AG04449 (cell line): ENCODE results near the gene MAP3K7.

Source experiments
- CTCF ChIA-PET: fragments of 350-600 bp; formaldehyde crosslinking; extraction: SDS; loops from one replicate; lab custom pipeline; 2021; ENCODE audit warnings: antibody characterized with exemption; lab: Yijun Ruan, JAX
- POLR2A ChIA-PET: fragments of 400-600, 350-600 bp; formaldehyde crosslinking; extraction: SDS; loops from one replicate; lab custom pipeline; 2020; ENCODE audit warnings: antibody characterized with exemption, inconsistent platforms; lab: Yijun Ruan, JAX
- DNase-seq: peaks from one replicate; pipeline ENCODE4 v3.0.0-alpha.2; 2010; ENCODE audit warnings: low read depth, low spot score
- H3K4me3 ChIP-seq: 2 replicates; pipeline ENCODE4 v1.5.1; 2011; ENCODE audit warnings: low read depth, mild to moderate bottlenecking, control low read depth, low read length
- CTCF ChIP-seq: IDR thresholded peaks from one replicate; pipeline ENCODE4 v1.5.1; 2011; ENCODE audit warnings: mild to moderate bottlenecking, moderate library complexity, low read length, control low read depth, inconsistent platforms; ENCODE audit not compliant: insufficient read depth; ENCODE audit errors: missing control alignments

Gene MAP3K7

GRCh38 chr6:90537723-90538258, 49.1 kb downstream of the MAP3K7 start:
- CTCF ChIA-PET, result no interaction called here
- TF ChIP-seq CTCF, result no peak
- no peak overlapping the region for H3K4me3 ChIP-seq
- POLR2A ChIA-PET, result no interaction called here
- no peak for DNase-seq

GRCh38 chr6:90537027-90537426, 49.8 kb downstream of the MAP3K7 start:
- no peak for TF ChIP-seq CTCF
- no peak overlapping the region for H3K4me3 ChIP-seq
- DNase-seq, result no peak
- ChIA-PET CTCF (interaction anchor here (1.0 kb wide), 1 partner anchor 597 kb away, joined by 3 read pairs; no protein-coding TSS in a partner anchor), POLR2A (no interaction called here)

GRCh38 chr6:90536520-90536919, 50.4 kb downstream of the MAP3K7 start:
- ChIA-PET CTCF (interaction anchor here (1.0 kb wide), 1 partner anchor 596 kb away, joined by 3 read pairs; no protein-coding TSS in a partner anchor), POLR2A (no interaction called here)
- H3K4me3 ChIP-seq, result no peak overlapping the region
- no peak for DNase-seq
- TF ChIP-seq CTCF, result no peak

GRCh38 chr6:90534337-90535025, 52.4 kb downstream of the MAP3K7 start:
- no peak overlapping the region for H3K4me3 ChIP-seq
- CTCF ChIA-PET, result interaction anchor here (1.2 to 1.4 kb wide), 2 partner anchors 12 to 594 kb away, joined by 3 to 4 read pairs; no protein-coding TSS in a partner anchor
- POLR2A ChIA-PET, result no interaction called here
- DNase-seq, result no peak
- TF ChIP-seq CTCF, result no peak

- POLR2A ChIA-PET, result no interaction called here
- CTCF ChIA-PET, result interaction anchor here (1.2 to 1.4 kb wide), 2 partner anchors 12 to 593 kb away, joined by 3 to 4 read pairs; no protein-coding TSS in a partner anchor
- H3K4me3 ChIP-seq, result no peak overlapping the region
- no peak for DNase-seq
- no peak for TF ChIP-seq CTCF
These were observed 53.1 kb downstream of the MAP3K7 start for GRCh38 chr6:90533615-90534336.

GRCh38 chr6:90530882-90531281, 56.0 kb downstream of the MAP3K7 start:
- CTCF ChIA-PET, result interaction anchor here (1.7 kb wide), 1 partner anchor 590 kb away, joined by 5 read pairs; no protein-coding TSS in a partner anchor
- DNase-seq, result no peak
- H3K4me3 ChIP-seq, result no peak overlapping the region
- POLR2A ChIA-PET, result no interaction called here
- no peak for TF ChIP-seq CTCF
